CD4-positive, alpha-beta T cell treated with Interleukin-6 at 100 ng/mL for 8 hours (primary cell): ENCODE results near the gene PSG4.
"Not testable (repeated sequence)": the region's sequence is repeated elsewhere in the genome, so short reads cannot be mapped to it uniquely, and the experiment has no call there.

ENCODE experiments used
- DNase-seq: peaks from one replicate; pipeline ENCODE4 v3.0.0-alpha.2; 2020; ENCODE audit warnings: mixed read lengths, low spot score

PSG4 gene

GRCh38 chr19:43205471-43206105 is at the start of gene PSG4:
Gene PSG4, minus strand, starts transcription at chr19:43205638. Its CDS starts 102 bp downstream, at chr19:43205536.
- not testable (repeated sequence) for DNase-seq

GRCh38 chr19:43251428-43251827 is 46.0 kb upstream of the PSG4 start:
- DNase-seq, result not testable (repeated sequence)

- not testable (repeated sequence) for DNase-seq
These were observed 44.9 kb upstream of the PSG4 start for GRCh38 chr19:43250296-43250695.

GRCh38 chr19:43248635-43249002 is 43.2 kb upstream of the PSG4 start:
- DNase-seq, result not testable (repeated sequence)

GRCh38 chr19:43247243-43247880 is 41.9 kb upstream of the PSG4 start:
- DNase-seq, result not testable (repeated sequence)

GRCh38 chr19:43245848-43246247 is 40.4 kb upstream of the PSG4 start:
- not testable (repeated sequence) for DNase-seq

- DNase-seq, result not testable (repeated sequence)
These were observed 36.8 kb upstream of the PSG4 start for GRCh38 chr19:43242211-43242610.

GRCh38 chr19:43238213-43238612 is 32.8 kb upstream of the PSG4 start:
- not testable (repeated sequence) for DNase-seq

- not testable (repeated sequence) for DNase-seq
These were observed 30.2 kb upstream of the PSG4 start for GRCh38 chr19:43235686-43236085.

GRCh38 chr19:43229315-43229714 is 23.9 kb upstream of the PSG4 start:
- no peak for DNase-seq

- not testable (repeated sequence) for DNase-seq
These were observed 23.3 kb upstream of the PSG4 start for GRCh38 chr19:43228730-43229129.

- not testable (repeated sequence) for DNase-seq
These were observed 21.5 kb upstream of the PSG4 start for GRCh38 chr19:43226986-43227385.

GRCh38 chr19:43224855-43225253 is 19.4 kb upstream of the PSG4 start:
- DNase-seq, result no peak

- DNase-seq, result not testable (repeated sequence)
These were observed 18.9 kb upstream of the PSG4 start for GRCh38 chr19:43224201-43224854.

- DNase-seq, result not testable (repeated sequence)
These were observed 16.5 kb upstream of the PSG4 start for GRCh38 chr19:43221891-43222290.

- not testable (repeated sequence) for DNase-seq
These were observed 13.7 kb upstream of the PSG4 start for GRCh38 chr19:43219136-43219535.

GRCh38 chr19:43215881-43216280 is 10.4 kb upstream of the PSG4 start:
- DNase-seq, result not testable (repeated sequence)

GRCh38 chr19:43207991-43208390 is 2.6 kb upstream of the PSG4 start:
- DNase-seq, result no peak

GRCh38 chr19:43207174-43207573 is 1.7 kb upstream of the PSG4 start:
- DNase-seq, result not testable (repeated sequence)

GRCh38 chr19:43203611-43204010 is 1.8 kb downstream of the PSG4 start:
- not testable (repeated sequence) for DNase-seq

GRCh38 chr19:43201891-43202290 is 3.5 kb downstream of the PSG4 start:
- not testable (repeated sequence) for DNase-seq

- DNase-seq, result not testable (repeated sequence)
These were observed 4.1 kb downstream of the PSG4 start for GRCh38 chr19:43201337-43201801.
